GM12878 (cell line): ENCODE results near the gene COMMD6. TPM values are rescaled to one million over a fixed set of nuclear protein-coding genes. Genes with fewer than 3 reads are reported as not detected.

ENCODE experiments used
- ATAC-seq: fragments of 200-7000 bp; cut with Tn5 transposase; 3 replicates; pipeline ENCODE4 v1.9.1; 2020; ENCODE audit warnings: mild to moderate bottlenecking, moderate library complexity
- BruUV-seq: library from RNA; stranded (reverse); fragments of 400-500 nt; replicated peaks from 2 replicates; lab custom pipeline; 2021; lab: Mats Ljungman, UMichigan
- CTCF ChIA-PET: fragments of 300-600 bp; sonication (Branson Sonifier 250); formaldehyde crosslinking; extraction: SDS; loops from one replicate; lab custom pipeline; 2021; ENCODE audit warnings: inconsistent platforms; lab: Yijun Ruan, JAX
- POLR2A ChIA-PET: fragments of 350-600 bp; formaldehyde crosslinking; extraction: SDS; loops from one replicate; lab custom pipeline; 2021; ENCODE audit warnings: inconsistent platforms; lab: Charles Lee
- RAD21 ChIA-PET: fragments of 300-600 bp; sonication (Branson Sonifier 250); formaldehyde crosslinking; loops from one replicate; lab custom pipeline; 2023; ENCODE audit warnings: antibody characterized with exemption; ENCODE audit not compliant: unreplicated experiment; lab: Charles Lee
- SMC1A ChIA-PET: fragments of 300-600 bp; sonication (Branson Sonifier 250); formaldehyde crosslinking; loops from one replicate; lab custom pipeline; 2023; ENCODE audit not compliant: unreplicated experiment, uncharacterized antibody; lab: Charles Lee
- DNase-seq: peaks from one replicate; pipeline ENCODE4 v3.0.0-alpha.2; 2011; ENCODE audit warnings: low read depth, low spot score
- FAIRE-seq: peaks from 3 replicates; lab custom pipeline; 2011; peaks lifted over from hg19 to GRCh38; lab: Jason Lieb, UNC
- H2AFZ ChIP-seq: 2 replicates; pipeline ENCODE4 v1.6.0; 2011; ENCODE audit warnings: low read depth, low read length, control low read depth; ENCODE audit not compliant: control insufficient read depth
- H3K27ac ChIP-seq: 2 replicates; pipeline ENCODE4 v1.5.1; 2011; ENCODE audit warnings: control low read depth; ENCODE audit not compliant: control insufficient read depth, insufficient read depth
- H3K27me3 ChIP-seq, 2 experiments: replicated peaks in 1 of 2; 2 replicates each; pipeline versions ENCODE4 v1.6.0 to v1.6.1; 2011; ENCODE audit warnings: low read length in 1 of 2; ENCODE audit not compliant: control insufficient read depth in 2 of 2, insufficient read depth in 2 of 2
- H3K36me3 ChIP-seq, 2 experiments: 2 replicates each; pipeline ENCODE4 v1.5.1; 2011; ENCODE audit warnings: low read length in 1 of 2; ENCODE audit not compliant: control insufficient read depth in 2 of 2, insufficient read depth in 2 of 2
- H3K4me1 ChIP-seq: 2 replicates; pipeline ENCODE4 v1.6.1; 2011; ENCODE audit warnings: mild to moderate bottlenecking, low read length, moderate library complexity, mixed read lengths; ENCODE audit not compliant: control insufficient read depth, insufficient read depth
- H3K4me2 ChIP-seq: 2 replicates; pipeline ENCODE4 v1.6.0; 2011; ENCODE audit warnings: control low read depth; ENCODE audit not compliant: control insufficient read depth, insufficient read depth
- H3K4me3 ChIP-seq: fragments of 200-600 bp; sonication (generic); 2 replicates; pipeline ENCODE4 v1.5.1; 2016
- H3K79me2 ChIP-seq: 2 replicates; pipeline ENCODE4 v1.6.0; 2011; ENCODE audit warnings: low read length; ENCODE audit not compliant: control insufficient read depth, insufficient read depth
- H3K9ac ChIP-seq: 2 replicates; pipeline ENCODE4 v1.8.0; 2011; ENCODE audit warnings: low read length, control low read depth, mixed read lengths; ENCODE audit not compliant: control insufficient read depth, insufficient read depth
- H3K9me3 ChIP-seq: replicated peaks from 3 replicates; pipeline ENCODE4 v1.5.1; 2011; ENCODE audit warnings: mild to moderate bottlenecking, low read length; ENCODE audit not compliant: control insufficient read depth, insufficient read depth
- H4K20me1 ChIP-seq: 2 replicates; pipeline ENCODE4 v1.6.0; 2011; ENCODE audit not compliant: control insufficient read depth, insufficient read depth
- CHD2 ChIP-seq: IDR thresholded peaks from 2 replicates; pipeline ENCODE4 v1.6.1; 2011; ENCODE audit warnings: low read depth, low read length, improper control_type of control experiment, borderline replicate concordance
- EP300 ChIP-seq, 2 experiments: fragments of 150-350 bp in 1 of 2; IDR thresholded peaks; 2 replicates each; pipeline ENCODE4 v1.6.1; 2011 to 2012; ENCODE audit warnings: low read depth in 2 of 2, low read length in 2 of 2, borderline replicate concordance in 1 of 2, improper control_type of control experiment in 1 of 2, inconsistent platforms in 1 of 2; ENCODE audit not compliant: control insufficient read depth in 1 of 2
- KAT2A ChIP-seq: conservative IDR thresholded peaks from 2 replicates; pipeline ENCODE4 v1.6.1; 2011; ENCODE audit warnings: low read depth, low read length; ENCODE audit not compliant: control insufficient read depth
- PML ChIP-seq: IDR thresholded peaks from 2 replicates; pipeline ENCODE4 v1.6.1; 2012; ENCODE audit warnings: low read length, inconsistent platforms
- RAD21 ChIP-seq: IDR thresholded peaks from 2 replicates; pipeline ENCODE4 v1.6.1; 2011; ENCODE audit warnings: mild to moderate bottlenecking, low read depth, low read length, moderate library complexity; ENCODE audit not compliant: insufficient read depth
- RB1 ChIP-seq: fragments of 450-650 bp; formaldehyde crosslinking; IDR thresholded peaks from 2 replicates; pipeline ENCODE4 v1.6.1; 2017; ENCODE audit warnings: mild to moderate bottlenecking, borderline replicate concordance
- RUNX3 ChIP-seq: IDR thresholded peaks from 2 replicates; pipeline ENCODE4 v1.6.1; 2012; ENCODE audit warnings: low read length, inconsistent platforms
- TCF3 ChIP-seq: IDR thresholded peaks from 2 replicates; pipeline ENCODE4 v1.6.1; 2012; ENCODE audit warnings: low read depth, mild to moderate bottlenecking, low read length, borderline replicate concordance; ENCODE audit not compliant: insufficient read depth
- WGBS: methylation state at CpG from one replicate; pipeline ENCODE4 v1.1.6; 2016; ENCODE audit warnings: low lambda C conversion rate; ENCODE audit not compliant: insufficient replicate concordance, insufficient coverage; ENCODE audit errors: missing lambda C conversion rate; 5-methylcytosine and 5-hydroxymethylcytosine counted together
- in situ Hi-C: fragments of 300-500 bp; cut with MboI; formaldehyde crosslinking; loops from 9 replicates; pipeline ENCODE4 v1.14.3; 2018; ENCODE audit warnings: mixed read lengths
- intact Hi-C: fragments of 100-400 bp; cut with micrococcal nuclease; formaldehyde crosslinking; loops from one replicate; pipeline ENCODE4 v1.14.2; 2022; ENCODE audit not compliant: unreplicated experiment
- polyA plus RNA-seq, 11 experiments: library from polyadenylated mRNA; depleted of rRNA in 4 of 11; unstranded in 6 of 11; stranded (reverse) in 5 of 11; fragments of >200 nt; fragmentation: Nextera tagmentation in 4 of 11; fragmentation: Illumina TruSeq in 1 of 11; extraction: Ambion mirVana in 4 of 11; extraction: Trizol in 1 of 11; gene quantifications; 1 replicate in 1 of 11; 2 replicates in 10 of 11; pipeline versions ENCODE4 v1.2.1 to v1.2.3, GENCODE V29; 2011 to 2016; ENCODE audit warnings: inconsistent platforms in 2 of 11, missing spikeins in 2 of 11, low read depth in 1 of 11
- total RNA-seq, 4 experiments: library from RNA; depleted of rRNA in 3 of 4; stranded (reverse); fragments of >200 nt in 3 of 4; fragmentation: Illumina TruSeq in 1 of 4; extraction: Trizol in 1 of 4; gene quantifications; 2 replicates each; pipeline versions ENCODE4 v1.2.1 to v1.2.3, GENCODE V29; 2013 to 2021
- TF ChIP-seq, protein P1 (sequence below): fragments of 450-650 bp; IDR thresholded peaks from 2 replicates; pipeline ENCODE4 v1.6.1; 2017; ENCODE audit warnings: mild to moderate bottlenecking, low read depth, inconsistent platforms; ENCODE audit not compliant: poor library complexity, severe bottlenecking

Gene COMMD6
- total and polyA plus RNA-seq, 10 of the 15 experiments (the other 5 are each of a cell fraction or from before 2014, with no cell fraction given): 127 to 509 (median 247) TPM

DNA sequence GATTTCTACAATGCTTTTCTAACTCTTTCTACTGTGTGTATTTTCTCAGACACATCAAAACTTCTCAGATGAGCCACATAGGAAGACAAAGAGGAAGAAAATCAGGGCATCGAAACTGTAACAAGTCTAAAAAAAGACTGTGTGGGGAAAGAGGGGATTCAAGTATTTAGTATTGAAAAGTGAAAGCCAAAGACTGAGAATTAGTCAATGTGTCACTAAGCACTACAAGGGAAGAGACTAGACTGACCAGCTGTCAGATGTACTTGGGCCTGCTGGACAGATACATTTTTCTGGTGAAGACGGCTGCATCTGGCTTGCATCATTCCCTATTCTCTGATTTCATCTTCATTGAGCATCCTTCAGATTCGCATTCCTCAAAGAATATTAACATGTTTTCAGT, 25.4 kb downstream of the COMMD6 start (continued):
- 0 out of 2 replicates have a peak, but pooled peaks have one; percentile 24 for TF ChIP-seq TCF3
- TF ChIP-seq EP300 (IDR thresholded peaks at IDR 0.05; ENCODE audit: borderline replicate concordance in 1 of 2, control insufficient read depth in 1 of 2, low read depth in 2 of 2, low read length in 2 of 2): peak in 1 of 2 experiments; percentile 20; a peak in 1 of 4 replicates
- peak; percentile 60 for TF ChIP-seq RUNX3
- TF ChIP-seq RAD21: no peak

- ChIA-PET CTCF (interaction anchor here (1.3 kb wide), 1 partner anchor 28 kb away, joined by 3 read pairs; no protein-coding TSS in a partner anchor), RAD21 (interaction anchor here (0.9 kb wide), 1 partner anchor 16 kb away, joined by 3 read pairs; no protein-coding TSS in a partner anchor), POLR2A (no interaction called here), SMC1A (interaction anchor here (1.1 to 1.8 kb wide), 3 partner anchors 21 to 26 kb away, joined by 4 to 8 read pairs (median 6); partner anchors contain the start of gene COMMD6)
- Histone ChIP-seq H4K20me1 (no peaks in the 10 kb centered on the region), H3K36me3 (no peaks in the 10 kb centered on the region), H3K27ac (no peak overlapping the region), H3K4me1 (peaks cover 40% of the 10 kb centered on the region), H3K4me2 (no peak overlapping the region), H3K4me3 (no peak overlapping the region), H3K27me3 (no peaks in the 10 kb centered on the region), H3K79me2 (no peaks in the 10 kb centered on the region), H3K9me3 (peaks cover 8% of the 10 kb centered on the region; the same call in 2 of the 3 replicates), H2AFZ (no peak overlapping the region), H3K9ac (no peak overlapping the region)
- FAIRE-seq (no peak), DNase-seq (no peak), ATAC-seq (no peak)
- in situ Hi-C loops: no loop called here
- BruUV-seq: no TSS peak
- 96% methylated on average over 3 of the region's 3 CpGs for WGBS
- TF ChIP-seq RB1: no peak
- no peak for TF ChIP-seq CHD2
- TF ChIP-seq KAT2A: no peak
- no peak for TF ChIP-seq PML
- TF ChIP-seq, protein P1, sequence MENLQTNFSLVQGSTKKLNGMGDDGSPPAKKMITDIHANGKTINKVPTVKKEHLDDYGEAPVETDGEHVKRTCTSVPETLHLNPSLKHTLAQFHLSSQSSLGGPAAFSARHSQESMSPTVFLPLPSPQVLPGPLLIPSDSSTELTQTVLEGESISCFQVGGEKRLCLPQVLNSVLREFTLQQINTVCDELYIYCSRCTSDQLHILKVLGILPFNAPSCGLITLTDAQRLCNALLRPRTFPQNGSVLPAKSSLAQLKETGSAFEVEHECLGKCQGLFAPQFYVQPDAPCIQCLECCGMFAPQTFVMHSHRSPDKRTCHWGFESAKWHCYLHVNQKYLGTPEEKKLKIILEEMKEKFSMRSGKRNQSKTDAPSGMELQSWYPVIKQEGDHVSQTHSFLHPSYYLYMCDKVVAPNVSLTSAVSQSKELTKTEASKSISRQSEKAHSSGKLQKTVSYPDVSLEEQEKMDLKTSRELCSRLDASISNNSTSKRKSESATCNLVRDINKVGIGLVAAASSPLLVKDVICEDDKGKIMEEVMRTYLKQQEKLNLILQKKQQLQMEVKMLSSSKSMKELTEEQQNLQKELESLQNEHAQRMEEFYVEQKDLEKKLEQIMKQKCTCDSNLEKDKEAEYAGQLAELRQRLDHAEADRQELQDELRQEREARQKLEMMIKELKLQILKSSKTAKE: no peak
- intact Hi-C loops: no loop called here
Measured at GRCh38 chr13:75511051-75511625, 26.5 kb downstream of the COMMD6 start.
